Activated CD8-positive, alpha-beta memory T cell treated with anti-CD3 and anti-CD28 coated beads for 48 hours (primary cell): Measurements from ENCODE around the gene COL13A1.

Experiments used
- DNase-seq, 3 experiments: peaks; one replicate each; pipeline ENCODE4 v3.0.0-alpha.2; 2020; ENCODE audit warnings: low read depth in 2 of 3, low spot score in 2 of 3

COL13A1 gene

DNA sequence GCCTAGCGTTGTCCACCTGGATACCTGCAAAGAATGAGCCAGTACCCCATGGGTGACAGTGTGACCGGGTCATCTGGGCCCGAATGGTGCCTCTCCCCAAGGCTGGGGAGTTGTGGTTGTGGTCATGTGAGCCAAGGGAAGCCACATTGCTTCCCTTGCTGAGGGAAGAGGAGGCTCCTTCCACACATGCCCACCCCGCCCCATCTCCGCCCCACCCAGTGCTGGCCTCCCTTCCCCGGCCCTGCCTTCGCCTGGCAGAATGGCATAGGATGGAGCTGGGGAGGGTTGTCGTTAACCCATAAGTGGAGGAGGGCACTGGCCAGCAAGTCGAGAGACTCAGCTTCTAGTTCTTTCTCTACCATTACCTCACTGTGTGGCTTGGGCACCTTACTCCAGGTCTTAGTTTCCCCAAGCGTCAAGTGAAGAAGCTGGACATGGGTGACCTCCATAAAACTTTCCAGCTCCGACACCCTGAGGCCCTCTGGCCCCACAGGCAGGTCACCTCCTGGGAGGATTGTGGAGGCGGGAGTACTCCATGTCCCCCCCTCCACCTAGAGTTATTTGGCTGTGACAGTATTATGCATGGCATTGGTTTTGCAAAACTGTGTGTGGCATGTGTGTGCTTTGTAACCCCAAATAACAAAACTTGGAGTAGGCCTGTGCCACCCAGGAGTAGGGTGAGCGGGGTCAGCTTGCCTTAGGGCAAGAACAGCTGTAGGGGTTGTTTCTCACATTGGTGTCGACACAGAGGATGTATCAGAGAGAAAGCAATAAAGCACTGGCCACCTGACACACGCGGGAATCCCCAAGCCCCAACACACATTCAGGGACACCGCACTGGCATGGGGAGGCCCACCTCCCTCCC, 160.4 kb downstream of the COL13A1 start:
- DNase-seq: no peak

DNA sequence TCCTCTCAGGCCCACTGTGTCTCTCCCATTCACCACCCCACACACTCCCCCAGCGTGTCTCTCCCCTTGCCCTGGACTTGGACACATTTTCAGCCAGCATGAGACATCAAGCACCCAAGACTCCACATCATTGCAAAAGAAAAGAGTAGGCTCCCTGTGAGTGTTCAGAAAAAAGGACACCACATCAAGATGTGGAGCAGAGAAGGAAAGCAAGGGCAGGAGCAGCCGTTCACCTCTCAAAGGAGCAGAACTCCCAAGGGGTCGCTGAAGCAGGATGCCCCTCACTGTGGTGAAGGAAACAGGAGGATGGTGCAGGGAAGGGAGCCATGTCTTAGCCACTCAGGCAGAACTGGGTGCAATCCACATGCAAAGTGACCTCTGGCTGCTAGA, 161.0 kb downstream of the COL13A1 start:
- DNase-seq: no peak

DNA sequence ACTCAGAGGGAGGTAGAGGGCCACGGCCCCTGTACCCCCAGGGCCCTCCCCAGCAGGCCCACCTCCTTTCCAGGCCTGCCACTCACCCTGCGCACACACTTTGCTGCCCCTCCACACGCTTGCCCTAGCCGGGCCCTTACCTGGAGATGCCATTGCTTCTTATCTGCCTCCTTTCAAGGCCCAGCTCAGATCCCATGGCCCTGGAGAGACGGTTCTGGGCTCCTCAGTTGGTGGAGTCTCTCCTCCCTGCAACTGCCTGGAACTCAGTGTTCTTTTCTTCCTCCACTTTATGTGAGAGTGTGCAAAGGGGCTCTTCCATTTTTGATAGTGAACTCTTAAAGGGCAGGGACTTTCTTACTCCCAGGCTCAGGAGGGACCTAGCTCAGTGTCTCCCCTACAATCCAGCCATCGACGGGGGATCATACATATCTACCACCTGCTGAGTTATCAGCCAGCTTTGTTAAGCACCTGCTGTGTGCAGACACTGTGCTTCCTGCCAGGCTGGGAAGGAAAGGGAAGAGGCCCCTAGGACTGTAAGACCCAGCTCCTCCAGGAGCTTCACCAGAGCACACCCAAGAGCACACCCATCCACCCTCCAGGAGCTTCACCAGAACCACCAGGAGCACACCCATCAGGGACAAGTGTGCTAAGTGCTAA, 161.6 kb downstream of the COL13A1 start:
- DNase-seq: no peak

DNA sequence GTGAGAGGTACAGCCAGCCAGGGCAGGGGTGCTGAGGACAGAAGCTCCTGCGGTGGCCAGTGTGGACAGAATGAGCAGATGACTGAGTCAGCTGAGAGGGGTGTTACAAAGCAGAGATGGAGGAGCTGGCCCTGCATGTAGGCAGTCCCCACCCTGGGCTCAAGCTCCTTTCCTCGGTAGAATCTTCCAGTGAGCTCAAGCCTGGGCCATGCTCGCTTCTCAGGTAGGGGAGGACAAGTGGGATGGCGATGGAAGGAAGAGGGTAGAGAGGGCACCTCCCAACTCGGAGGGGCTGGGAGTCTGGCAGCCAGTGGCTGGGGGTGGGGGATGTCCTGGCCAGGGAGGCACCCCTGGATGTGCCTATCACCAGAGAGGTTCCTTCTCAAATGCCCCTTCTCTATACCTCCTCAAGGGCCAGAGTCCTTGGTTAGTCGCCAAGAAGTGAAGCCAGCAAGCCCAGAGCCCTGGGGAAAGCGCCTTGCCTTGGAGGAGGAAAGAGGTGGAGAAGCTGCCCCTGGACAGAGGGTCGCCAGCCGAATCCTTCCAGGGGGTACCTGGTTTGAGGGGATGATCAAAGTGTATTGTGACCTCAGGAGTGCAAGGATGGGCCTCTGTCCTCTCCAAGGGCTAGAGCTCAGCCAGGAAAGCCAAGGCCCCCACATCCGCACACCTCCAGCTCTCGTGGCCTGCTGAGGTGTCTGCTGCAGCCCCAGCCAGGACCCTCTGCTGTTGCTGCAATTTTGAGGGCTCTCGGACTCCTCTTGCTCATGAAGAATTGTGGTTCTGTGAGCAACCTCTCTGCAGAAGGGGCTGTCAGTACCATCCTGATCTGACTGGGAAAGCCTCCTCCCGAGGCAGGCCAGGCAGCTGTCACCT, 162.4 kb downstream of the COL13A1 start:
- no peak for DNase-seq

DNA sequence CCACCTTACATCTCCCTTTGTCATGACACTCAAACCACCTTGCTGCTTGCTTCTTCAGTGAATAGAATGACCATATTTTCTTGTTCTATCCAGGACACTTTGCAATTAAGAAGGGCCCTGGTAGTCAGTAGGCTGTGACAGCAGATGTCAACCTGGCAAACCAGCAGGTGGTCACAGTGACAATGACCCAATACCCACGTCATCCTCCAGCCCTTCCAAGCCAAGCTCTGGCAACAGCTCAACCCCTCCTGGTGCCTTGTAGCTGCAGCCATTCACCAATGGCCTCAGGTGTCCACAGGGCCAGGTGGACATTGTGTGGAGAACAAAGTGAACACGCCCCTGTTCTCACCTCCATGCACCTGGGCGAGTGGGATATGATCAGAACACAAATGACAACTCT, 163.4 kb downstream of the COL13A1 start:
- no peak for DNase-seq

DNA sequence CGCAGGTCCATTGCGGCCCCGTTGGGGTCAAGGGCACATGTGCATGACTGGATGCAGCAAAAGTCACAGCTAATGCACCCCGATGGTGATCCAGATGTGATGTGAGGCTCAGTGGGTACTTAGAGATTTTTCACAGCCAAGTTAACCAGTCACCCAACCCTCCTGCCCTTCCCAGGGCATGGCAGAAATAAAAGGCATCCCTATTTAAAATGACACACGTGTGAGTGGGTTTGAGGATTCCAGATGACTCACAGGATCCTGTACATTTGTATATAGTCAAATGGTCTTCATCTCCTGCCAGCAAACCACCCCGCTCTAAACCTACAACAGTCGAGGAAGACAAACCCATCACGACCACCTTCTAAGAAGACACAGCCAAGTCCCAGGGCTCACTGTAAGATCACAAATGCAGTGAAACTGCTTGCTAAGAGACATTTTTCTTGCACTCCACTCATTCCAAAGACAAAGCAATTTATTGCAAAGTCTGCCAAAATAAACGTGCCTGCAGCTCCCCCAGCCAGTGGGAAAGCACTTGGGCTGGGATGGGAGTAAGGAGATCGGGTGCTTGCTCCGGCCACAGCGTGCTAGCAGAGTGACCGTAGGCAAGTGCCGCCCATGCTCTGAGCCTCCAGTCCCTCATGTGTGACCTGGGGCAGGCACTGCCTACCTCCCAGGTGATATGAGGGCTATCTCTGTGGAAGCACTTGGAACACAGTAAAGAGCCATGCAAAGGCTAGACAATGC, 164.4 kb downstream of the COL13A1 start:
- DNase-seq: no peak

DNA sequence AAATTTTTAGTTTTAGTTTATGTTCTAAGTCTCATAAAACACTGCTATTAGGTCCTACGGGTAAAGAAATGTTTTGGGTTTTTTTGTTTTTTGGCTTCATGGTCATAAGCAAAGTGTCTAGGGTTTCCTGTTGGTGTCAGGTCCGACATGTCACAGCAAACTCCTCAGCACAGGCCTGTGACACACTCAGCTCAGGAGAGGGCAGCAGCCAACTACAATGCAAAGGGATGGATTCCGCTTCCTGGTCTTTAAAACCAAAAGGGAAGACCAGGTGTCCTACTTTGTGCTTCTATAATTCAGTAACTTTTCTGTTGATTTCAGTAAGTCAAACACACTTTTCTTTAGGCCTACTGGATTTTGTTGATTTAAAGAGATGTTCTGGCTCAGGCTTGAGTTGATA, 167.1 kb downstream of the COL13A1 start:
- no peak for DNase-seq

DNA sequence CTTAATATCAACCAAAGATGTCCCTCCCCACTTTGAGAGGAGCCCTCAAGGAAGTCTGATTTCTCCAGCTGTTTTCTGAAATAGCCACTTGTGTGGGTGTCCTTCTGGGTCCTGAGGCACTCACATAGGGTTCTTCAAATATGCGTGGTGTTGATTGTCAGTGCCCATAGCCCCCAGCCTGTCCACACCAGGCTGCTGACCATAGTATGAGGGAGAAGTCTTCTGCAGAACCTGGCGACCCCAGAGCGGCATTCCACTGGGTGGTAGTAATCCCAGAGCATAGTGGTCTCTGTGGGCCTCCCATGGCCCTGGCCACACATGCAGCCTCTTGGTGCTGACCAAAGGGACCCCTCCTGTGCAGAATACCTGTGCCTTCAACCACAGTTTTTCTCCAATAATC, 168.3 kb downstream of the COL13A1 start:
- no peak for DNase-seq

DNA sequence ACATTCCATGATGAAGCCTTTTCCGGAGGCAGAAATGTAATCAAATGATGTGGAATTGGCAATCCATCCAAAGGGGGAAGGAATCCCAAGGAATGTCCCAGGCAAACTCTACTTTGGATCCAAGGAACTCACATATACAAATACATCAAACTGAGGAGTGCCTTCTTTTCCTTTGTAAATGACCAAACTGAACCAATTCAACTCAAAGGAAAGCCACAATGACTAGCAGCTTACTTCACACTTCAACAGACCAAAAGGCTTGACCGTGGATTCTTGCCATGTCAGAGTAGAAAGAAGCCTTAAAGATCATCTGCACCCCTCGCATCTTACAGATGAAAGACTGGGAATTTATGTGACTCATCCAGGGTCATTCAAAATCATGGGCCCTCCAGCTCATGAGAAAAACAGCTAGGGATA, 171.3 kb downstream of the COL13A1 start:
- no peak for DNase-seq

DNA sequence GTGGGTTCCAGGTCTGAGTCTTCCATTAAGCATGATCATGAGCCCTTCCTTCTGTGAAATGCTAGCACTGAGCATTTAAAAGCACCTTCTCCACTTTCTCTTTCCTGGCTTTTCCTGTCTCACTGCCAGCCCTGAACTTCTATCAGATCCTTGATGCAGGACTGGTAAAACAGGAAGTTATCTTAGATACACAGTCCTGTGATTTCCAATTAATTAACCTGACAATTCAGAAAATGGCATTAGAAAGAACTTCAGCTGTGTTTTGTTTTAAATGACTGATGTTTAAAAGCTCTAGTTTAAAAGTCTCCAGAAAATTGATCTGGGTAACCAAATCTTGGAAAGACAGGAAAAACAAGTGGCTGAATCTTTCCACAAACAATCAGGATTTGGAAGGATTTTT, 172.0 kb downstream of the COL13A1 start:
- no peak for DNase-seq

DNA sequence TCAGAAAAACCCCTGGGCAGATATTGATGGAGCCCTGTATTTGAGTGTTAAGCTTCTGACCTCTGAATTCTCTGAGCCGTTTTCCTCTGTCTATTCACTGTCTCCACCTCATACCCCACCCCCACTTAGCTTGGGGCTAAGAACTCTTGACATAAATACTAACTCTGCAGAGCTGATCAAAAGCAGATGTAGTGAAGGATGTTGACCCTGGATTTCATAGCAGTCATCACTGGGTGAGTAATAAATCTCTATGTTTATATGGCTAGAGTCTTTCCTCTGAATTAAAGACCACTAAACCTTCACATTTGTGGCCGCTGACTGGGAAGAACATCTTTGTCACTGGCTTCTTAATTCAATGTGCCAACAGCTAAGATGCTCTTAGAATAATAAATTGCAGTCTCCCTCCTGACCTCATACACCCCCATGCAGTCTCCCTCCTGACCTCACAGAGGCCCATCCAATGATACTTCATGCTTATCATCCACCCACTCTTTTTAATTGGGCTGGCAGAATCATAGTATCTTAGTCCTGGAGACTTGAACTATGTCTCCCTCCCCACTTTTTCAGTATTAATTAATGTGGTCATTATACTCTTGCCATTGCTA, 172.9 kb downstream of the COL13A1 start:
- DNase-seq: no peak

DNA sequence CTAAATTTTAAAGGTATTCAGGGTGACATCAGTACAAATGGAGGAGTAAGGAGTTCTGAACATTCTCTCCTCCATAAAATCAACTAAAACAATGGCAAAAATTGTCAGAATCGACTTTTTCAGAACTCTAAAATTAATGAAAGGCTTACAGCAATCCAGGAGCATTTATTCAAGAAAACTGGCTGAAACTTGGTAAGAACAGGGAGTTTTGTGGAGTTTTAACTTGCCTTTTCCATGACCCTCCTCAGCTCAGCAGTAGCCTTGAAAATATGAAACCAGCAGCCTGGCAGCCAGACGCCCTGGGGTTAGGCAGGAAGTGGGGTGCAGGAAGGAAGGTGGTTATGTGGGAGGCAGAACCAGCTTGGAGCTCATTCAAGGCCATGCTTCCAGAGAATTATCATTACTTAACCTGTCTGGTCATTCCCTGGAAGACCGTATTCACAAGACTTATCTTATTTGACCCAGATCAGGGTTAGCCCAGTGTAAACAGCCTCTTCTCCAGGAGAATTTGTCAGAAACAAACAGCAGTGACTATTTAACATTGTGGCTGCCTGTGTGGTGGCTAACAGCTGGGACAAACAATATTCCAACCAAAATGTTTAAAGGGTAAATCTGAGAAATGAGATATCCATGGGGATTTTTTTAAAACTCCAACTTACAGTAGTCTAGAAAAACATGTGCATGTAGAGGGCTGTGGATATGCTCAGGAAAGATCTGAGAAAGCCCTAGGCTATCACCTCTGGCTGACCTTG, 175.3 kb downstream of the COL13A1 start:
- no peak for DNase-seq

DNA sequence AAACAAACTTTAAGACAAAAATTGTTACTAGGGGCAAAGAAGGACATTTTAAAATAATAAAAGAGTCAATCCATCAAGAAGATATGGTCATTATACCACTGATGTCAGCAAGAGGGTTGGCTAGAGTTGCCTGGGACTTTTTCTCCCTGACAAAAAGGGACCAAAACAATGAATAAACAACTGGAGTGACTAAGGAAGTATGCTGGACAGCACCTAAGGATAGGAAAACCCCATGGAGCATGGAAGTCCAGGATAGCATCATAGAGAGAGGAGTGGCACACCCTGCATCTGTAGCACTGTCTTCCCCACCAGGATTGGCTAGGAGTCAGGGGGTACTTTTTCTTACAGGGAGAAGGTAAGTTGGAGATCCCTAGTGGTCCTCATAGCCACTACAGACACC, 177.5 kb downstream of the COL13A1 start:
- no peak for DNase-seq

DNA sequence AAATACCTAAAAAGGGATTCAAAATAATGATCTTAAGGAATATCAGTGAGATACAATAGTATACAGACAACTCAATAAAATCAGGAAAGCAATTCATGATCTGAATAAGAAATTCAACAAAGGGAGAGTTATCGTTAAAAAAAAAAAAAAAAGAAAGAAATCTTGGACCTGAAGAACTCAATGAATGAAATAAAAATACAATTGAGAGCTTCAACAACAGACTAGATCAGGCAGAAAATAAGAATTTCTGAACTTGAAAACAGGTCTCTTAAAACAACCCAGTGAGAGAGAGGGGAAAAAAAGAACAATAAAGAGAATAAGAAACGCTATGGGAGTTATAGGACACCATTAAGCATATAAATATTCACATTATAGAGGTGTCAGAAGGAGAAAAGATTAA, 179.0 kb downstream of the COL13A1 start:
- no peak for DNase-seq

DNA sequence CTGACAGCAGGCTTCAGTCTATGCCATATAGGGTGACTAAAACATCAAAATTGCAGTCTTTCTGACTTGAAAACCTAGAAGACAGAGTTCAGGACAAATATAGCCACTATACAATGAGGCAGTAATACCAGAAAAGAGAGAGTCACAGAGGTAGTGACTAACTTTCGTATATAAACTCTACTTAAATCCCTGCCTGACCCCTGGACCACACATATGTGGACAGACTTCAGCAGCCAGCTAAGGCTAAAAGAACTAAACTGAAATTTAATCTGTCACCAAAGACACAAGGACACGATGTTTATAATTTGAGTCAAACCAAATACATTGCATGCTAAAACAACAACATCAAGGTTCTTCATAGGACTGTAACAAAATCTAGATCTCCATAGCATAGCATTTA, 186.4 kb downstream of the COL13A1 start:
- DNase-seq: no peak

DNA sequence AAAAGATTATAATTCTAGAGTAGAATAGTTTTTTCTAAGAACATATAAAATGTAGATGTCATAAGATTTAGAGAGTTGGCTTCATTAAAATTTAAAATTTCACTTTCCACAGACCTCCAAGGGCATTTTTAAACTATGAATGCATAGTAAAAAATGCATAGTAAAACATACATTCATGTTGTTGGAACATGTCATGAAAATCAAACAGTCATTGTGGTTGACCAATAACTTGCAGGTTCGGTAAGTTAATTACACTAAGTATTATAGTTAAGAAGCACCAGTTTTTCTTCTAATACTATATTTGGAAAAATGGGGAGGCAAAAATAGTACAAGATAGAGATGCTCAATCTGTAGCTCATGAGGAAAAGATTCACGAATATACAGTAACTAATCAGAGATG, 189.4 kb downstream of the COL13A1 start:
- DNase-seq: no peak

DNA sequence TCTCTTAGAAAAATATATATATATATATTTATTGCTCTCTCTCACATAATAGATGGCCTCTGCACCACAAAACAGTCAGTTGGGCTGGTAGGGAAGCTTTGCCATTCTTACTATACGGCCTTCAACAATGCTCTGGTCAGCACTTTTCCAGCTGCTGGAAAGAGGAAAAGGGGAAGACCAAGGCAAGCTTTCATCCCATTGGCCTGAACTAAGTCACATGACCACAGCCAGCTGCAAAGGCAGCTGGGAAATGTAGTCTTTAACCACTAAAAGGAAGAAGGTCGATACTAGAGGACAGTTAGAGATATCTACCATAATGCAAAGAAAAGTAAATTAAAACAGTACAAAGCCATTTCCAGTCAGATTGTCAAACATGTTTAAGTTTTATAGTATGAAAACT, 192.6 kb downstream of the COL13A1 start:
- no peak for DNase-seq

DNA sequence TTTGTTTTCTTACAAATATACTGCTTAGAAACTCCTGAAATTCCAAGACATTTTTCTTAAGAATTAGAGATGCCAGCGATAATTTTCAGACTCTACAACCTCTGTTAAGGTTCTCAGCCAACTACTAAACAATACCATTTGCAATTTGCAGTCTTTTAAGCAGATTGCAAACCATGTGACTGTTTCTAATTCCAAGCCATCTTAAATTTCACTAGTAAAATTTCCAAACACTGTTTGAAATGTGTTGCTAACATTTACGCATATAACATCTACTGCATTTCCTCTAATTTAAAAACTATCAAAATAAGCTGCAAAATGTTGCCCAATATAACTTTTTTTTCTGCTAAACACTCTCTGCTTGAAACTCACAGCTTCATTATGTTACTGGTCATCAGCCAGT, 194.9 kb downstream of the COL13A1 start:
- no peak for DNase-seq

DNA sequence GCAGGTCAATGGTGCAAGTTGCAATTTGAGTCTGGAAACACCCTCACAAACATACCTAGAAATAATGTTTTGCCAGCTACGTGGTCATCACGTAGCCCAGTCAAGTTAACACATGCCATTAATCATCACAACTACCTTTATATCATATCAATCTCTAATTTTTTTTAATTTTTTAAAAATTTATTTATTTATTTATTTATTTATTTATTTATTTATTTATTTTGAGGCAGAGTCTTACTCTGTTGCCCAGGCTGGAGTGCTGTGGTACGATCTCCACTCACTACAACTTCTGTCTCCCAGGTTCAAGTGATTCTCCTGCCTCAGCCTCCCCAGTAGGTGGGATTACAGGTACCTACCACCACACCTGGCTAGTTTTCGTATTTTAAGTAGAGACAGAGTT, 198.6 kb downstream of the COL13A1 start:
- DNase-seq: no peak
